Measurements from ENCODE around the gene PDE10A. TPM values are rescaled to one million over a fixed set of nuclear protein-coding genes. Genes with fewer than 3 reads are reported as not detected.

The PDE10A gene
- total RNA-seq, 4 donors from 2014 or later = 2.9 to 8.8 (median 3.9) TPM

- intact Hi-C loops (cut with DNase I) = no loop called here
- Histone ChIP-seq H3K36me3 (no peaks in the 10 kb centered on the region), H3K4me1 (no peaks in the 10 kb centered on the region), H3K9me3 (no peaks in the 10 kb centered on the region), H3K4me3 (no peak overlapping the region), H3K27ac (replicated peaks in 1 of 4) (no peak overlapping the region), H3K27me3 (no peaks in the 10 kb centered on the region)
- 98% methylated on average over 3 of the region's 3 CpGs for WGBS
- DNase-seq (ENCODE audit: extremely low spot score) = no peak
- TF ChIP-seq POLR2A (IDR thresholded peaks at IDR 0.05; ENCODE audit: low read depth) (no peak), EP300 (IDR thresholded peaks at IDR 0.05) (no peak), POLR2AphosphoS5 (IDR thresholded peaks at IDR 0.05) (no peak), CTCF (IDR thresholded peaks at IDR 0.05) (no peak)
Observed at GRCh38 chr6:165606740-165607008, 56.4 kb downstream of the PDE10A start.

- Histone ChIP-seq H3K4me3 (no peak overlapping the region), H3K9me3 (no peaks in the 10 kb centered on the region), H3K36me3 (no peaks in the 10 kb centered on the region), H3K4me1 (no peaks in the 10 kb centered on the region), H3K27ac (replicated peaks in 1 of 4) (no peak overlapping the region), H3K27me3 (no peaks in the 10 kb centered on the region)
- intact Hi-C loops (cut with DNase I) = no loop called here
- 90% methylated on average over 13 of the region's 13 CpGs for WGBS
- DNase-seq (ENCODE audit: extremely low spot score) = peak; percentile 29
- TF ChIP-seq EP300 (IDR thresholded peaks at IDR 0.05) (no peak), POLR2AphosphoS5 (IDR thresholded peaks at IDR 0.05) (no peak), POLR2A (IDR thresholded peaks at IDR 0.05; ENCODE audit: low read depth) (no peak), CTCF (IDR thresholded peaks at IDR 0.05) (no peak)
Observed at GRCh38 chr6:165605901-165606739, 56.9 kb downstream of the PDE10A start.

GRCh38 chr6:165605182-165605875 is 57.7 kb downstream of the PDE10A start:
- Histone ChIP-seq H3K27ac (replicated peaks in 1 of 4) (no peak overlapping the region), H3K36me3 (no peaks in the 10 kb centered on the region), H3K27me3 (no peaks in the 10 kb centered on the region), H3K4me1 (no peaks in the 10 kb centered on the region), H3K9me3 (no peaks in the 10 kb centered on the region), H3K4me3 (no peak overlapping the region)
- DNase-seq (ENCODE audit: extremely low spot score) = peak; percentile 55
- 80% methylated on average over 10 of the region's 10 CpGs for WGBS
- intact Hi-C loops (cut with DNase I) = no loop called here
- TF ChIP-seq POLR2A (IDR thresholded peaks at IDR 0.05; ENCODE audit: low read depth) (no peak), EP300 (IDR thresholded peaks at IDR 0.05) (no peak), CTCF (IDR thresholded peaks at IDR 0.05) (no peak), POLR2AphosphoS5 (IDR thresholded peaks at IDR 0.05) (no peak)

- H3K27ac ChIP-seq (replicated peaks in 1 of 4) = no peak overlapping the region
- TF ChIP-seq EP300 (IDR thresholded peaks at IDR 0.05) (no peak), CTCF (IDR thresholded peaks at IDR 0.05) (no peak), POLR2AphosphoS5 (IDR thresholded peaks at IDR 0.05) (no peak), POLR2A (IDR thresholded peaks at IDR 0.05; ENCODE audit: low read depth) (no peak)
- intact Hi-C loops (cut with DNase I) = no loop called here
- H3K4me1 ChIP-seq = no peaks in the 10 kb centered on the region
- no peaks in the 10 kb centered on the region for H3K9me3 ChIP-seq
- H3K36me3 ChIP-seq = no peaks in the 10 kb centered on the region
- H3K4me3 ChIP-seq = no peak overlapping the region
- no peaks in the 10 kb centered on the region for H3K27me3 ChIP-seq
- DNase-seq (ENCODE audit: extremely low spot score) = no peak
- WGBS = 91% methylated on average over 6 of the region's 6 CpGs
Observed at GRCh38 chr6:165602291-165602690, 60.8 kb downstream of the PDE10A start.

All from esophagus muscularis mucosa (tissue), 4 donors.